Dermis blood vessel endothelial cell (primary cell): ENCODE data around the gene SLC2A5. TPM values are rescaled to one million over a fixed set of nuclear protein-coding genes. Genes with fewer than 3 reads are reported as not detected.
"Not testable (repeated sequence)": the region's sequence is repeated elsewhere in the genome, so short reads cannot be mapped to it uniquely, and the experiment has no call there.

Experiments
- DNase-seq: peaks from one replicate; pipeline ENCODE4 v3.0.0; 2010
- total RNA-seq: library from RNA; depleted of rRNA; stranded (reverse); fragments of >200 nt; gene quantifications from 2 replicates; pipeline ENCODE4 v1.2.3, GENCODE V29; 2014

SLC2A5 gene
- total RNA-seq, 1 donor from 2014 or later = 0.34 TPM

DNA sequence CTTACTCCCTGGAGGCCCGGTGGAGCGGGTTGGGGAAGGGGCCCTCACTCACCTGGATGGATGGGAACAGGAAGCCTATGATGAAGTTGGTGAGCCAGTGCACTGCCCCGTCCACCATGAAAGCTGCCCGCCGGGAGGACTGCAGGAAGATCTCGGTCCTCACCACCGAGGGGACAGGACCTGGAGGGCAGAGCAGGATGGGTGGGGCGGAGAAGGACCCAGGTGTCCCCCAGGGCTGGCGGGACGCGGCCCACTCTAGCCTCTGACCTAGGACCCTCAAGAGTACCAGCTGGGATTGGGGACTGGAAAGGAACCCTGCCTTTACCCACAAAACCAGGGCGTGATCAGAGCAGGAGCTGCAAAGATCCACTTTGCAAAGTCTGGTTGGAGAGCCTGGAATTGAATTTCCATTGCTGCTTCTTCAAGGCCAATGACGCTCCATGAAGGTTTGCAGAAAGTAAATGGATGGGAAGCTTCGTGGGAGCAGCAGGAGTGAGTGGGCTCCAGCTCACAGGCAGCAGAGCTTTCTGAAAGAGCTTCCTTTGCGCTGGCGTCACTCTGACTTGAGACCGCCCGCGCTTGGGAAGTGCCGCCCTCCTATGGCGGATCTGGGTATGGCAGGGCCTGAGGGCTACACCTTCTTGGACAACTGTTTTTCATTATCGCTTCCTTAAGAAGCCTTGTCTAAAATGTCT, 64.6 kb downstream of the SLC2A5 start:
- peak; percentile 91 for DNase-seq

- no peak for DNase-seq
Measured at GRCh38 chr1:9004031-9004699, 65.3 kb downstream of the SLC2A5 start.

DNA sequence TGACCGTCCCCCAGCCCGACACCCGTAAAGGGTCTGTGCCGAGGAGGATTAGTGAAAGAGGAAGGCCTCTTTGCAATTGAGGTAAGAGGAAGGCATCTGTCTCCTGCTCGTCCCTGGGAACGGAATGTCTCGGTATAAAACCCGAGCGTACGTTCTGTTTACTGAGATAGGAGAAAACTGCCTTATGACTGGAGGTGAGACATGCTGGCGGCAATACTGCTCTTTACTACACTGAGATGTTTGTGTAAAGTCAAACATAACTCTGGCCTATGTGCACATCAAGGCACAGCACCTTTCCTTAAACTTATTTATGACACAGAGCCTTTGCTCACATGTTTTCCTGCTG, 67.2 kb downstream of the SLC2A5 start:
- not testable (repeated sequence) for DNase-seq

DNA sequence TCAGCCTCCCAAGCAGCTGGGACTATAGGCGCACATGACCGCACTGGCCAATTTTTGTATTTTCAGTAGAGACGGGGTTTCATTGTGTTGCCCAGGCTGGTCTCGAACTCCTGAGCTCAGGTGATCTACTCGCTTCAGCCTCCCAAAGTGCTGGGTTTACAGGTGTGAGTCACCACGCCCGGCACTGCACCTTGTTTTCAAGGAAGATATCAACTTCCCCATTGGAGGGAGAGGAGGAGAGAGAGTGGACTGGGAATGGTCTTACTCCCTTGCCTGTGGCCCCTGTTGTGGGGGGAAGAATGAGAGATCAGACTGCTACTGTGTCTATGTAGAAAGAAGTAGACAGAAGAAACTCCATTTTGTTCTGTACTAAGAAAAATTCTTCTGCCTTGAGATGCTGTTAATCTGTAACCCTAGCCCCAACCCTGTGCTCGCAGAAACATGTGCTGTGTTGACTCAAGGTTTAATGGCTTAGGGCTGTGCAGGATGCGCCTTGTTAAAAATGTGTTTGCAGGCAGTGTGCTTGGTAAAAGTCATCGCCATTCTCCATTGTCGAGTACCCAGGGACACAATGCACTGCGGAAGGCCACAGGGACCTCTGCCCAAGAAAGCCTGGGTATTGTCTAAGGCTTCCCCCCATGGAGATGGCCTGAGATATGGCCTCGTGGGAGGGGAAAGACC, 67.8 kb downstream of the SLC2A5 start:
- not testable (repeated sequence) for DNase-seq

GRCh38 chr1:8993962-8994675, 75.3 kb downstream of the SLC2A5 start:
- not testable (repeated sequence) for DNase-seq

DNA sequence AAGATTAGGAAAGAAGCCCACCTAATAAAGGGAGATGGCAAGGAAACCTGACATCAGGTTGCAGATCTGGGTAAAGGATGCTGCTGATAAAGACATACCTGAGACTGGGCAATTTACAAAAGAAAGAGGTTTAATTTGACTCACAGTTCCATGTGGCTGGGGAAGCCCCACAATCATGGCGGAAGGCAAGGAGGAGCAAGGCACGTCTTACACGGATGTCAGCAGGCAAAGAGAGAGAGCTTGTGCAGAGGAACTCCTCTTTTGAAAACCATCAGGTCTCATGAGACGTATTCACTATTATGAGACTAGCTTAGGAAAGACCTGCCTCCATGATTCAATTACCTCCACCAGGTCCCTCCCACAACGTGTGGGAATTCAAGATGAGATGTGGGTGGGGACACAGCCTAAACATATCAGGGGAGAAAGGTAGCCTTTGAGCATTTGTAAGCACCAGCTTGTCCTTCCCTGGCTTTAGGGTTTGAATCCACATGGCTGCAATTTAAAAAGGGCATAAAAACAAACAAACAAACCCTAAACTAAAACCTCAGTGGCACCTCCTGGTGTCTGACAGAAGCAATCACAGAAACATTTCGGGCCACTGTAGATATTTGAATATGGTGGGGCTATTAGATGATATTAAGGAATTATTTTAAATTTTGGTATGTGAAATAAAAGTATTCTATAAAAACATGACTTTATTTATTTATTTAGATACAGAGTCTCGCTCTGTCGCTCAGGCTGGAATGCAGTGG, 76.3 kb downstream of the SLC2A5 start:
- DNase-seq = peak; percentile 24

DNA sequence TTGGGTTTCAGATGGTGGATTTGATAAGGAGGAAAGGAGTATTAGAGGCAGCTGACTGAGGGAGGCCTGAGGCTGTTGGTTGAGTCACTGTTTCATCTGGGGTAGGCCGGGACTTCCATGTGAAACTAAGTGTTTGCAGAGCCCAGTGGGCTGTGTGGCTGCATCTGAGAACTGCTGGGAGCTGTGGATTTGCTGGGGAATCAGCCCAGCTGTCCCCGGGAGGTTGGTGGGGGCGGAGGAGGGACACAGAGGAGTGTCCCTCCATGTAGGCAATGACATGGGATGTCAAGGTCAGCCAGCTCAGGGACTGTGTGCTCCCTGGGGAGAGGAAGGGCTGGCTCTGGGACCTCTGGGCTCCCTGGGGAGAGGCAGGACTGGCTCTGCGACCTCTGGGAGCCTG, 79.6 kb downstream of the SLC2A5 start:
- DNase-seq = no peak

- DNase-seq = no peak
Measured at GRCh38 chr1:8989061-8989460, 80.4 kb downstream of the SLC2A5 start.

DNA sequence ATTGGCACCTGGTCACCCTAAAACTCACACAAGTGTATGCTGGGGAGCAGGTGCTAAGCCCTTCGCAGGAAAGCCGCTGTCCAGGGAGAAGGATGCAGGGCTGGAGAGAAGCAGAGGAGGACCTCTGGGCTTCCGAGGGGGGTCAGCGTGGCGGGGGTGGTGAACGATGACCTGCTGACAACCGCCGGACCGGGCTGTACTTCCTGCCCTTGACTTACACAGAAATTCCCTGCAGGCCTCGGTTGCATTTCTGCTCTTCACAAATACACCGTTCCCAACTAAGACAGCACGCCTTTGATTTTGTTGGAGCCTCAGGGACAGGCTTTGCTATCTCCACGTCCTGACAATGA, 80.8 kb downstream of the SLC2A5 start:
- no peak for DNase-seq

GRCh38 chr1:8987881-8988617, 81.4 kb downstream of the SLC2A5 start:
- peak; percentile 76 for DNase-seq

- DNase-seq = no peak
Measured at GRCh38 chr1:8986814-8987190, 82.6 kb downstream of the SLC2A5 start.

DNA sequence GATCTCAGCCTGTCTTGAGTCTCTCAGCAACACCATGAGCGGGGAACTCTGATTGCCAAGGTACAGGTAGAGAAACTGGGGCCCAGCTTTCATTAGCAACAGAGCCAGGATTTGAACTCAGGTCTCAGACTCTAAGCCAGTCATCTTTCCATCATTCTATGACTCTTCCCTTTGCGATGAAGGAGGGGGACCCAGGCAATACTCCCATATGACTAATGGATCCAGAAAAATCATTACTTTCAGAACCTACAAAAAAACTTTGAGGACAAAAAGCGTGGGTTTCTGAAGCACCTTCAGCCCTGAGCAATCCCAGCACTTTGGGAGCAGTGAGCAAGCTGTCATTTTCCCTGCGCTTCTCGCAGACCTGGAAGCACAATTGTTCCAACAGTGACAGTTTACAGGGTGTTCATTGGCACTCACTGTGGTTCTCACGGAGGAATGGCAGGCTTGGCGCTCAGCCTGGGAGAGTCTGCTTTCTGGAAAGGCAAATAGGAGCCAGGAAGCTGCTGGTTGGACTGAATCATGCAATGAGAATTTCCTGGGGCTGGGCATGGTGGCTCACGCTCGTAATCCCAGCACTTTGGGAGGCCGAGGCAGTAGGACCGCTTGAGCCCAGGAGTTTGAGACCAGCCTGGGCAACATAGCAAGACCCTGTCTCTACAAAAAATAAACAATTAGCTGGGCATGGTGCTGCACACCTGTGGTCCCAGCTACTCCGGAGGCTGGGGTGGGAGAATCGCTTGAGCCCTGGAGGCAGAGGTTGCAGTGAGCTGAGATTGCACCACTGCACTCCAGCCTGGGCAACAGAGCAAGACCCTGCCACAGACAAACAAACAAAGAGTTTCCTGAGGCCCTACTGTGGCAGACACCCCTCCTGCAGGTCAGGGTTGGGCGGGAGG, 83.3 kb downstream of the SLC2A5 start:
- DNase-seq = peak; percentile 98

Other genes with a start within 250 kb of the SLC2A5 start
- 1,154 and 2,045 TPM in 2 replicates for gene ENO1, start 190.9 kb downstream of the SLC2A5 start, total RNA-seq
- gene CA6, start 123.8 kb downstream of the SLC2A5 start, total RNA-seq = not detected in 2 replicates
- 0.17 TPM in 1 of 2 replicates, not detected in the other for gene SLC2A7, start 43.2 kb downstream of the SLC2A5 start, total RNA-seq
- gene GPR157, start 59.5 kb upstream of the SLC2A5 start, total RNA-seq = 4.3 and 7.0 TPM in 2 replicates
- gene H6PD, start 165.1 kb upstream of the SLC2A5 start, total RNA-seq = 21.3 and 32.1 TPM in 2 replicates
- 19.6 and 35.8 TPM in 2 replicates for gene SPSB1, start 223.3 kb upstream of the SLC2A5 start, total RNA-seq